HepG2 (cell line): ENCODE measurements around the gene ZNRF3. TPM values are rescaled to one million over a fixed set of nuclear protein-coding genes. Genes with fewer than 3 reads are reported as not detected.

Source experiments
- CCAR2 ChIP-seq: fragments of 200-400 bp; formaldehyde crosslinking; optimal IDR thresholded peaks from 2 replicates; pipeline ENCODE3; 2018; ENCODE audit warnings: low read depth, mild to moderate bottlenecking, low read length, moderate library complexity
- EED ChIP-seq: sonication (generic); formaldehyde crosslinking; IDR thresholded peaks from 2 replicates; pipeline ENCODE4 v1.5.0; 2020; ENCODE audit warnings: mild to moderate bottlenecking, missing genetic modification reagents
- FUBP1 ChIP-seq: sonication (generic); formaldehyde crosslinking; IDR thresholded peaks from 2 replicates; pipeline ENCODE4 v1.5.1; 2020; ENCODE audit warnings: missing genetic modification reagents, mild to moderate bottlenecking, borderline replicate concordance
- GATA4 ChIP-seq: sonication (generic); IDR thresholded peaks from 2 replicates; pipeline ENCODE4 v1.6.1; 2016; ENCODE audit warnings: antibody characterized with exemption, low read depth, borderline replicate concordance
- LRRFIP1 ChIP-seq: sonication (generic); formaldehyde crosslinking; conservative IDR thresholded peaks from 2 replicates; pipeline ENCODE4 v1.4.0; 2020; ENCODE audit warnings: missing genetic modification reagents
- MAFF ChIP-seq: IDR thresholded peaks from 2 replicates; pipeline ENCODE4 v1.6.1; 2011; ENCODE audit warnings: low read depth, low read length, improper control_type of control experiment
- RFXANK ChIP-seq: IDR thresholded peaks from 2 replicates; pipeline ENCODE4 v1.6.1; 2016
- SATB2 ChIP-seq: sonication (generic); formaldehyde crosslinking; IDR thresholded peaks from 2 replicates; pipeline ENCODE4 v1.5.0; 2020; ENCODE audit warnings: missing genetic modification reagents
- SP5 ChIP-seq: IDR thresholded peaks from 2 replicates; pipeline ENCODE4 v1.6.1; 2016; ENCODE audit warnings: low read depth, borderline replicate concordance
- TEAD3 ChIP-seq: optimal IDR thresholded peaks from 2 replicates; pipeline ENCODE3; 2016; ENCODE audit warnings: borderline replicate concordance
- ZFP36L2 ChIP-seq: sonication (generic); formaldehyde crosslinking; IDR thresholded peaks from 2 replicates; pipeline ENCODE4 v1.4.0; 2020; ENCODE audit warnings: missing genetic modification reagents
- ZFP62 ChIP-seq: sonication (generic); formaldehyde crosslinking; IDR thresholded peaks from 2 replicates; pipeline ENCODE4 v1.4.0; 2020; ENCODE audit warnings: missing genetic modification reagents
- ZHX1 ChIP-seq: sonication (generic); formaldehyde crosslinking; IDR thresholded peaks from 2 replicates; pipeline ENCODE4 v1.8.1; 2022; ENCODE audit warnings: low read depth, mild to moderate bottlenecking, missing genetic modification reagents
- ZNF292 ChIP-seq: sonication (generic); formaldehyde crosslinking; IDR thresholded peaks from 2 replicates; pipeline ENCODE4 v1.8.1; 2022; ENCODE audit warnings: mild to moderate bottlenecking, low read depth, missing genetic modification reagents, borderline replicate concordance
- ZNF446 ChIP-seq: sonication (generic); formaldehyde crosslinking; IDR thresholded peaks from 2 replicates; pipeline ENCODE4 v1.5.0; 2020; ENCODE audit warnings: mild to moderate bottlenecking, missing genetic modification reagents
- ZNF639 ChIP-seq: conservative IDR thresholded peaks from 2 replicates; pipeline ENCODE4 v1.6.1; 2018; ENCODE audit warnings: missing genetic modification reagents
- polyA plus RNA-seq, 8 experiments: library from polyadenylated mRNA; depleted of rRNA in 3 of 8; stranded (reverse) in 7 of 8; unstranded in 1 of 8; fragments of >200 nt; fragmentation: Illumina TruSeq in 4 of 8; extraction: Trizol in 4 of 8; gene quantifications; 2 replicates each; pipeline versions ENCODE4 v1.2.1 to v1.2.3, GENCODE V29; 2011 to 2016; ENCODE audit warnings: low read depth in 4 of 8, missing spikeins in 1 of 8, mixed read lengths in 1 of 8; ENCODE audit not compliant: insufficient read depth in 1 of 8
- total RNA-seq, 5 experiments: library from RNA; depleted of rRNA; stranded (reverse); fragments of >200 nt; fragmentation: Illumina TruSeq; extraction: Trizol; gene quantifications; 2 replicates each; pipeline ENCODE4 v1.2.3, GENCODE V29; 2016; ENCODE audit warnings: low read depth in 1 of 5
- TF ChIP-seq, protein P1 (sequence below): sonication (generic); formaldehyde crosslinking; IDR thresholded peaks from 2 replicates; pipeline ENCODE4 v1.4.0; 2020; ENCODE audit warnings: missing genetic modification reagents, borderline replicate concordance

Gene ZNRF3
- total and polyA plus RNA-seq, 2 of the 13 experiments (the other 11 are each of a cell fraction or from before 2014, with no cell fraction given) = 20.3 to 36.7 TPM

- TF ChIP-seq FUBP1 (no peak), RFXANK (no peak), SATB2 (CRISPR knock-in tag) (no peak), ZFP62 (CRISPR knock-in tag) (no peak), ZHX1 (CRISPR knock-in tag) (no peak), MAFF (no peak), ZNF292 (CRISPR knock-in tag) (no peak), ZFP36L2 (CRISPR knock-in tag) (no peak), TEAD3 (CRISPR knock-in tag) (peak; percentile 29), ZNF639 (CRISPR knock-in tag) (no peak), EED (CRISPR knock-in tag) (no peak), SP5 (CRISPR knock-in tag) (0 out of 2 replicates have a peak, but pooled peaks have one; percentile 20), GATA4 (no peak), CCAR2 (no peak), LRRFIP1 (CRISPR knock-in tag) (no peak), ZNF446 (CRISPR knock-in tag) (no peak)
- TF ChIP-seq, protein P1, sequence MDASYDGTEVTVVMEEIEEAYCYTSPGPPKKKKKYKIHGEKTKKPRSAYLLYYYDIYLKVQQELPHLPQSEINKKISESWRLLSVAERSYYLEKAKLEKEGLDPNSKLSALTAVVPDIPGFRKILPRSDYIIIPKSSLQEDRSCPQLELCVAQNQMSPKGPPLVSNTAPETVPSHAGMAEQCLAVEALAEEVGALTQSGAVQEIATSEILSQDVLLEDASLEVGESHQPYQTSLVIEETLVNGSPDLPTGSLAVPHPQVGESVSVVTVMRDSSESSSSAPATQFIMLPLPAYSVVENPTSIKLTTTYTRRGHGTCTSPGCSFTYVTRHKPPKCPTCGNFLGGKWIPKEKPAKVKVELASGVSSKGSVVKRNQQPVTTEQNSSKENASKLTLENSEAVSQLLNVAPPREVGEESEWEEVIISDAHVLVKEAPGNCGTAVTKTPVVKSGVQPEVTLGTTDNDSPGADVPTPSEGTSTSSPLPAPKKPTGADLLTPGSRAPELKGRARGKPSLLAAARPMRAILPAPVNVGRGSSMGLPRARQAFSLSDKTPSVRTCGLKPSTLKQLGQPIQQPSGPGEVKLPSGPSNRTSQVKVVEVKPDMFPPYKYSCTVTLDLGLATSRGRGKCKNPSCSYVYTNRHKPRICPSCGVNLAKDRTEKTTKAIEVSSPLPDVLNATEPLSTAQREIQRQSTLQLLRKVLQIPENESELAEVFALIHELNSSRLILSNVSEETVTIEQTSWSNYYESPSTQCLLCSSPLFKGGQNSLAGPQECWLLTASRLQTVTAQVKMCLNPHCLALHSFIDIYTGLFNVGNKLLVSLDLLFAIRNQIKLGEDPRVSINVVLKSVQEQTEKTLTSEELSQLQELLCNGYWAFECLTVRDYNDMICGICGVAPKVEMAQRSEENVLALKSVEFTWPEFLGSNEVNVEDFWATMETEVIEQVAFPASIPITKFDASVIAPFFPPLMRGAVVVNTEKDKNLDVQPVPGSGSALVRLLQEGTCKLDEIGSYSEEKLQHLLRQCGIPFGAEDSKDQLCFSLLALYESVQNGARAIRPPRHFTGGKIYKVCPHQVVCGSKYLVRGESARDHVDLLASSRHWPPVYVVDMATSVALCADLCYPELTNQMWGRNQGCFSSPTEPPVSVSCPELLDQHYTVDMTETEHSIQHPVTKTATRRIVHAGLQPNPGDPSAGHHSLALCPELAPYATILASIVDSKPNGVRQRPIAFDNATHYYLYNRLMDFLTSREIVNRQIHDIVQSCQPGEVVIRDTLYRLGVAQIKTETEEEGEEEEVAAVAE = no peak
Observed at GRCh38 chr22:29030016-29030617, 146.7 kb downstream of the ZNRF3 start (continued).
